GM23248 (cell line): ENCODE results near the gene NTSR2. TPM values are rescaled to one million over a fixed set of nuclear protein-coding genes. Genes with fewer than 3 reads are reported as not detected.

Experiments
- DNase-seq: peaks from one replicate; pipeline ENCODE4 v3.0.0-alpha.2; 2015
- H2AFZ ChIP-seq: fragments of 200-600 bp; sonication (generic); 2 replicates; pipeline ENCODE4 v1.6.1; 2016; ENCODE audit warnings: antibody characterized with exemption
- H3F3A ChIP-seq: fragments of 200-600 bp; sonication (generic); 2 replicates; pipeline ENCODE4 v1.6.1; 2016; ENCODE audit warnings: mild to moderate bottlenecking, antibody characterized with exemption, mixed run types; ENCODE audit not compliant: insufficient read depth
- H3K27ac ChIP-seq: fragments of 200-600 bp; sonication (generic); 2 replicates; pipeline ENCODE4 v1.5.1; 2016; ENCODE audit warnings: mild to moderate bottlenecking
- H3K27me3 ChIP-seq: fragments of 200-600 bp; sonication (generic); replicated peaks from 2 replicates; pipeline ENCODE4 v1.6.1; 2016; ENCODE audit warnings: mild to moderate bottlenecking; ENCODE audit not compliant: insufficient read depth
- H3K36me3 ChIP-seq: fragments of 200-600 bp; sonication (generic); 2 replicates; pipeline ENCODE4 v1.6.1; 2016; ENCODE audit warnings: low read depth, mild to moderate bottlenecking
- H3K4me1 ChIP-seq: fragments of 200-600 bp; sonication (generic); 2 replicates; pipeline ENCODE4 v1.6.1; 2016; ENCODE audit warnings: mild to moderate bottlenecking; ENCODE audit not compliant: insufficient read depth
- H3K4me2 ChIP-seq: fragments of 200-600 bp; sonication (generic); one replicate; pipeline ENCODE4 v1.6.1; 2016; ENCODE audit warnings: mild to moderate bottlenecking; ENCODE audit not compliant: unreplicated experiment
- H3K4me3 ChIP-seq: fragments of 200-600 bp; sonication (generic); 2 replicates; pipeline ENCODE4 v1.5.1; 2016; ENCODE audit warnings: mild to moderate bottlenecking
- H3K79me2 ChIP-seq: fragments of 200-600 bp; sonication (generic); 2 replicates; pipeline ENCODE4 v1.6.1; 2016; ENCODE audit warnings: mild to moderate bottlenecking; ENCODE audit not compliant: insufficient read depth
- H3K9ac ChIP-seq: fragments of 200-600 bp; sonication (generic); 2 replicates; pipeline ENCODE4 v1.6.1; 2016; ENCODE audit warnings: mild to moderate bottlenecking
- H3K9me2 ChIP-seq: fragments of 200-600 bp; sonication (generic); 2 replicates; pipeline ENCODE4 v1.6.1; 2016; ENCODE audit warnings: mixed run types, mild to moderate bottlenecking, moderate library complexity; ENCODE audit not compliant: insufficient read depth
- H3K9me3 ChIP-seq: fragments of 200-600 bp; sonication (generic); one replicate; pipeline ENCODE4 v1.6.1; 2017; ENCODE audit warnings: low read depth
- H4K20me1 ChIP-seq: fragments of 200-600 bp; sonication (generic); 2 replicates; pipeline ENCODE4 v1.6.0; 2016; ENCODE audit not compliant: insufficient read depth
- EZH2 ChIP-seq: fragments of 200-600 bp; sonication (generic); IDR thresholded peaks from 2 replicates; pipeline ENCODE4 v1.6.1; 2018; ENCODE audit warnings: antibody characterized with exemption, mild to moderate bottlenecking; ENCODE audit not compliant: insufficient read depth, poor library complexity, severe bottlenecking
- EZH2phosphoT487 ChIP-seq: fragments of 200-600 bp; sonication (generic); IDR thresholded peaks from 2 replicates; pipeline ENCODE4 v1.6.1; 2018; ENCODE audit warnings: antibody characterized with exemption, moderate library complexity, mild to moderate bottlenecking, low read depth; ENCODE audit not compliant: insufficient read depth
- WGBS, 2 experiments: methylation state at CpG; one replicate each; pipeline ENCODE4 v1.1.6; 2015 to 2017; ENCODE audit warnings: low lambda C conversion rate in 2 of 2, low coverage in 1 of 2; ENCODE audit errors: missing lambda C conversion rate in 2 of 2; 5-methylcytosine and 5-hydroxymethylcytosine counted together
- in situ Hi-C: fragments of 300-500 bp; cut with MboI; formaldehyde crosslinking; loops from 2 replicates; pipeline ENCODE4 v1.15.0; 2020
- polyA plus RNA-seq: library from polyadenylated mRNA; unstranded; fragments of >200 nt; fragmentation: Nextera tagmentation; extraction: Ambion mirVana; gene quantifications from 2 replicates; pipeline ENCODE4 v1.2.1, GENCODE V29; 2016
- total RNA-seq: library from RNA; depleted of rRNA; stranded (reverse); fragments of >200 nt; shearing (Covaris generic); gene quantifications from 2 replicates; pipeline ENCODE4 v1.2.3, GENCODE V29; 2014

Gene NTSR2
- total and polyA plus RNA-seq, 2 experiments from 2014 or later: not detected

DNA sequence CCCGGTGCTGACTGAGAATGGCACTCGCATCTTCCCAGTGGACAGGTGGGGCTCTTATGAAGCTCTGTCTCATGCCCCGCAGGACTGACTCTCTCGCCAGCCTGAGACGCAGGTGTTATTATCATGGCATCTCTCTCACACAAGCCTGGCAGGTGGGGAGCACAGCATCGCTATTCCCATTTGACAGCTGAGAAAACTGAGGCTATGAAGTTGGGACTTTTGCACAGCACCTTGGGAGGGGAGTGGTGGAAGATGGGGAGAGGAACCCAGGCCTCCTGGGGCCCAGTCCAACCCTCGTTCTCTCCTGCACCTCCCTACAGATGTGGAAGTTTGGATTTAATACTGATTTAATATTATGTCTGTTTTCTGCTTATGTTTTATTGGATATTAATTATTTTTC is 9.0 kb upstream of the NTSR2 start:
- Histone ChIP-seq H3K36me3 (no peaks in the 10 kb centered on the region), H3K9me3 (no peaks in the 10 kb centered on the region), H3K27ac (no peak overlapping the region), H4K20me1 (no peaks in the 10 kb centered on the region), H3K9ac (no peak overlapping the region), H3K27me3 (peaks cover 53% of the 10 kb centered on the region), H3K4me1 (no peaks in the 10 kb centered on the region), H2AFZ (no peak overlapping the region), H3K79me2 (no peaks in the 10 kb centered on the region), H3K4me3 (no peak overlapping the region), H3F3A (no peaks in the 10 kb centered on the region), H3K9me2 (no peaks in the 10 kb centered on the region), H3K4me2 (no peak overlapping the region)
- no peak for DNase-seq
- TF ChIP-seq EZH2 (no peak), EZH2phosphoT487 (no peak)
- WGBS, 2 experiments: 57 to 59% methylated on average over 7 of the region's 7 CpGs
- in situ Hi-C loops: no loop called here

DNA sequence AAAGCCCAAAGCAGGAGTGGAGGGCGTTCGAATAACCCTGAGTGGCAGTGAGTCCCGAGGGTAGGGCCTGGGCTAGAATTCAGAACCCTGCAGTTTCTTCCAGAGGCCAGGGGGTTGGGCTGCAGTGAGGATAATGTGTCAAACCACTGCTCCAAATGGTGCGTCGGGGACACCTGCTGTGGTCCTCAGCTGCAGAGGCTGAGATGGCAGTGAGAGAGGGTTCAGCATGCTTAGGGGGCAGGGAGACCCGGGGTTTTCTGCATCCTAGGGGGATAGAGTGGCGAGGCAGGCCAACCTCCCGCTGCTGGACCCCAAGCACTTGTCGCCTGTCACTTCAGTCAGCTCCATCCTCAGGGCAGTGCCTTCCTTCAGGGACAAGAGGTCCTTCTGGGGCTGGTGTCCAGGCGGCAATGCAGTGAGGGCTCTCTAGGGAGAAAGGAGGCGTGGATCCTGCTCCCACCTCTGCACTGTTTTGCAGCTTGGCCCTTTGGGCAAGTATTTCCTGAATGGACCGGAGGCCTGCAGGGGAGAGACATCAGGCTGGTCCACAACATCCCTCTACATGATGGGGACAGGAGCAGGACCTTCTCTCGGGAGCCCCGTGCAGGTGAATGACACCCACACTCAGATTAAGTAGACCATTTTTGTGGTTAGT is 8.4 kb upstream of the NTSR2 start:
- TF ChIP-seq EZH2 (no peak), EZH2phosphoT487 (no peak)
- Histone ChIP-seq H3K27me3 (peaks cover 53% of the 10 kb centered on the region), H3K4me1 (no peaks in the 10 kb centered on the region), H3K36me3 (no peaks in the 10 kb centered on the region), H3K4me2 (no peak overlapping the region), H3K9me2 (no peaks in the 10 kb centered on the region), H3K9ac (no peak overlapping the region), H3K79me2 (no peaks in the 10 kb centered on the region), H4K20me1 (no peaks in the 10 kb centered on the region), H3K27ac (no peak overlapping the region), H3K9me3 (no peaks in the 10 kb centered on the region), H3F3A (no peaks in the 10 kb centered on the region), H3K4me3 (no peak overlapping the region), H2AFZ (no peak overlapping the region)
- WGBS, 2 experiments: 49 to 57% methylated on average over 14 of the region's 14 CpGs
- no peak for DNase-seq
- in situ Hi-C loops: no loop called here

DNA sequence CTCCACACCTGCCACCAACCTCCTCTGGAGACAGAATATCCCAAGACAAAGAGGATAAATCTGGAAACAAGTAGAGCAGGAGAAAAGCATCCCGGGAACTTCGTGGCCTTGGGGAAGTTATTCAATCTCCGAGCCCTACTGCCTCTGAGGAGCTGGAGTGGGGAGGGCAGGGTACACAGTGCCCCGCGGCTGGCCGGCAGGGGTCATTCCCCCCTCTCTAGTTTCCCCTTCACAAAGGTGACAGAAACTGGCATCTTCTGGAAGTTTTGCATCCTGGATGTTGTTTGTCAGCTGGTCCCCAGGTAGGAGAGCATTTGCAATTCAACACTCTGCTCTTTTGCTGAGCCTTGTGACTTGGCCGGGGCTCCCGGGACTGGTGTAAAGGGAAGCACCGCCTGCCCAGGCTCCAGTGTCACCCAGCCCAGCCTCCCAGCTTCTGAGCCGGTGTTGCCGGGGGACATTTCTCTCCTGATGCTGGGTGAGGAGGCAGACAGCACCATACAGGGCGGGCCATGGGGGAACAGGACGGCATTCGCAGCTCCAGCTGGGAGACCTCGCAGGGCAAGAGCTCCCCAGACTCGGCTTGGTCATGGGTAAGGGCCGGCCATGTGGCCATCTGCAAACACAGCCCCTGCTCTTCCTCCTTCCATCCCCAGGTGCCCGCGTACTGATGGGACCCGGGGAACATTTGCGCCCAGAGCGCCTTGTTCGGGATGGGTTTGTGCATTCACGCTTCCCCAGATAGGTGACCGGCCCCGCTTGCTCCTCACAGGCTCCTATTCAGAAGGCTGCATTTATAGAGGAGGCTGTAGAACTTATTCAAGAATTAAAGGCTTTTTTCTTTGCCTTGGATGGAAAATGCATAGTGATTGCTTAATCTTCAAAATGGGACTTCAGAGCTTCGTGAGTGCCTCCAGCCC is 7.4 kb upstream of the NTSR2 start:
- WGBS, 2 experiments: 30 to 33% methylated on average over 27 of the region's 27 CpGs
- Histone ChIP-seq H3K4me3 (no peak overlapping the region), H3K9ac (no peak overlapping the region), H3K9me3 (no peaks in the 10 kb centered on the region), H2AFZ (no peak overlapping the region), H3K9me2 (no peaks in the 10 kb centered on the region), H3K27me3 (peaks cover 54% of the 10 kb centered on the region), H3K27ac (no peak overlapping the region), H4K20me1 (no peaks in the 10 kb centered on the region), H3K79me2 (no peaks in the 10 kb centered on the region), H3F3A (no peaks in the 10 kb centered on the region), H3K4me2 (no peak overlapping the region), H3K4me1 (no peaks in the 10 kb centered on the region), H3K36me3 (no peaks in the 10 kb centered on the region)
- in situ Hi-C loops: no loop called here
- no peak for TF ChIP-seq EZH2phosphoT487
- no peak for TF ChIP-seq EZH2
- DNase-seq: no peak

DNA sequence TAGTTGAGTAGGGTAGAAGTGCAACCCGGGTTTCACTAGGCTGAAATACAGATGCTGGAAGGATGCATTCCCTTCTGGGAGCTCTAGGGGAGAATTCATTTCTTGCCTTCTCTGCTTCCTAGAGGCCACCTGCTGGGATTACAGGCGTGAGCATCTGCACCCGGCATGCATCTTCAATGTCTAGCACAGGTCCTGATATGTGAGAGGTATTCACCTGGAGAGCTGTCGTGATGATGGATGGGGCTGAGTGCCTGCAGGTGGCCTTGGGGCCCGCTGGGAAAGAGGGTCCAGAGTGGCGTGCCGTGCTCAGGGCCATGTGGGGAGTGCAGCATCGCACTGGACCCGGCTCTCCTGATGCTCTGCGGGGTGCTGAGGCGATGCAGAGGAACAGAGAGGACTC is 6.6 kb upstream of the NTSR2 start:
- H3K9me2 ChIP-seq: no peaks in the 10 kb centered on the region

More for the DNA sequence above, 6.6 kb upstream of the NTSR2 start:
- Histone ChIP-seq H3K27me3 (peaks cover 54% of the 10 kb centered on the region), H3F3A (no peaks in the 10 kb centered on the region), H3K9ac (no peak overlapping the region), H4K20me1 (no peaks in the 10 kb centered on the region), H3K9me3 (no peaks in the 10 kb centered on the region), H3K4me2 (no peak overlapping the region), H3K4me1 (no peaks in the 10 kb centered on the region), H3K36me3 (no peaks in the 10 kb centered on the region), H3K79me2 (no peaks in the 10 kb centered on the region), H3K4me3 (no peak overlapping the region), H3K27ac (no peak overlapping the region), H2AFZ (no peak overlapping the region)
- in situ Hi-C loops: no loop called here
- TF ChIP-seq EZH2: no peak
- no peak for TF ChIP-seq EZH2phosphoT487
- no peak for DNase-seq
- WGBS, 2 experiments: 30 to 31% methylated on average over 11 of the region's 11 CpGs
